Astrocyte (in vitro differentiated cells and primary cell): ENCODE results near the gene NUP205. TPM values are rescaled to one million over a fixed set of nuclear protein-coding genes. Genes with fewer than 3 reads are reported as not detected.

ENCODE experiments used
- DNase-seq: peaks from one replicate; pipeline ENCODE4 v3.0.0-alpha.2; 2010; ENCODE audit warnings: low read depth
- FAIRE-seq: peaks from 2 replicates; lab custom pipeline; 2011; peaks lifted over from hg19 to GRCh38; lab: Jason Lieb, UNC
- H2AFZ ChIP-seq: 2 replicates; pipeline ENCODE4 v1.6.0; 2012; ENCODE audit warnings: low read depth, low read length, inconsistent platforms
- H3K27ac ChIP-seq: 2 replicates; pipeline ENCODE4 v1.5.1; 2011; ENCODE audit warnings: low read depth, low read length, inconsistent platforms
- H3K27me3 ChIP-seq: 2 replicates; pipeline ENCODE4 v1.6.0; 2011; ENCODE audit warnings: low read length, inconsistent platforms; ENCODE audit not compliant: insufficient read depth
- H3K36me3 ChIP-seq: 2 replicates; pipeline ENCODE4 v1.5.1; 2011; ENCODE audit warnings: low read length, inconsistent platforms; ENCODE audit not compliant: insufficient read depth
- H3K4me1 ChIP-seq: 2 replicates; pipeline ENCODE4 v1.5.1; 2011; ENCODE audit warnings: low read length, inconsistent platforms; ENCODE audit not compliant: insufficient read depth
- H3K4me2 ChIP-seq: 2 replicates; pipeline ENCODE4 v1.6.0; 2012; ENCODE audit warnings: low read length, inconsistent platforms
- H3K4me3 ChIP-seq: 2 replicates; pipeline ENCODE4 v1.5.1; 2011; ENCODE audit warnings: low read depth, mild to moderate bottlenecking, low read length, inconsistent platforms; ENCODE audit not compliant: insufficient read depth
- H3K79me2 ChIP-seq: 2 replicates; pipeline ENCODE4 v1.6.0; 2012; ENCODE audit warnings: mild to moderate bottlenecking, low read length, inconsistent platforms; ENCODE audit not compliant: insufficient read depth
- H3K9ac ChIP-seq: 2 replicates; pipeline ENCODE4 v1.6.0; 2012; ENCODE audit warnings: mild to moderate bottlenecking, low read length, inconsistent platforms
- H3K9me3 ChIP-seq: 2 replicates; pipeline ENCODE4 v1.5.1; 2012; ENCODE audit warnings: low read depth, mild to moderate bottlenecking, low read length, inconsistent platforms; ENCODE audit not compliant: insufficient read depth
- H4K20me1 ChIP-seq: 2 replicates; pipeline ENCODE4 v1.6.0; 2012; ENCODE audit warnings: low read length, inconsistent platforms; ENCODE audit not compliant: insufficient read depth
- H3K27ac Mint-ChIP-seq: one replicate; pipeline ENCODE4 v1.8.0; 2021; ENCODE audit warnings: mild to moderate bottlenecking, mixed read lengths; ENCODE audit not compliant: unreplicated experiment
- H3K27me3 Mint-ChIP-seq: one replicate; pipeline ENCODE4 v1.8.0; 2021; ENCODE audit warnings: low read depth, mixed read lengths; ENCODE audit not compliant: unreplicated experiment
- H3K36me3 Mint-ChIP-seq: one replicate; pipeline ENCODE4 v1.8.0; 2021; ENCODE audit warnings: low read depth, mixed read lengths; ENCODE audit not compliant: unreplicated experiment
- H3K4me1 Mint-ChIP-seq: one replicate; pipeline ENCODE4 v1.8.0; 2021; ENCODE audit warnings: low read depth, mixed read lengths; ENCODE audit not compliant: unreplicated experiment
- H3K4me3 Mint-ChIP-seq: one replicate; pipeline ENCODE4 v1.8.0; 2021; ENCODE audit warnings: mild to moderate bottlenecking, moderate library complexity, mixed read lengths; ENCODE audit not compliant: unreplicated experiment
- H3K9me3 Mint-ChIP-seq: one replicate; pipeline ENCODE4 v1.8.0; 2021; ENCODE audit warnings: mild to moderate bottlenecking, mixed read lengths; ENCODE audit not compliant: unreplicated experiment
- CTCF ChIP-seq: IDR thresholded peaks from 2 replicates; pipeline ENCODE4 v1.5.1; 2011; ENCODE audit warnings: low read depth, mild to moderate bottlenecking, inconsistent platforms, low read length, moderate library complexity; ENCODE audit not compliant: insufficient read depth
- EZH2 ChIP-seq: IDR thresholded peaks from 2 replicates; pipeline ENCODE4 v1.6.1; 2012; ENCODE audit warnings: mild to moderate bottlenecking, low read length, inconsistent platforms; ENCODE audit not compliant: insufficient read depth
- total RNA-seq: library from RNA; stranded (reverse); gene quantifications from 2 replicates; pipeline ENCODE4 v1.2.1, GENCODE V29; 2021

The NUP205 gene
- total RNA-seq, 1 donor from 2014 or later, result 50.5 TPM

- no peak overlapping the region for H3K27ac ChIP-seq
- no peaks in the 10 kb centered on the region for H3K4me1 ChIP-seq
- H3K4me2 ChIP-seq, result no peak overlapping the region
- TF ChIP-seq CTCF, result no peak
- TF ChIP-seq EZH2, result no peak
- no peak overlapping the region for H3K4me3 ChIP-seq
- H3K27me3 Mint-ChIP-seq, result no peaks in the 10 kb centered on the region
- no peaks in the 10 kb centered on the region for H3K4me1 Mint-ChIP-seq
- no peak for FAIRE-seq
- H3K4me3 Mint-ChIP-seq, result no peak overlapping the region
- no peaks in the 10 kb centered on the region for H3K9me3 ChIP-seq
- no peaks in the 10 kb centered on the region for H4K20me1 ChIP-seq
- H3K9ac ChIP-seq, result no peak overlapping the region
- no peaks in the 10 kb centered on the region for H3K27me3 ChIP-seq
- H3K27ac Mint-ChIP-seq, result no peak overlapping the region
- no peaks in the 10 kb centered on the region for H3K79me2 ChIP-seq
- no peaks in the 10 kb centered on the region for H3K9me3 Mint-ChIP-seq
- H3K36me3 Mint-ChIP-seq, result no peaks in the 10 kb centered on the region
- no peak for DNase-seq
- no peak overlapping the region for H2AFZ ChIP-seq
- no peaks in the 10 kb centered on the region for H3K36me3 ChIP-seq
Measured at GRCh38 chr7:135518748-135519147, 39.0 kb upstream of the NUP205 start.

GRCh38 chr7:135519233-135519688 lies 38.5 kb upstream of the NUP205 start:
- H3K27ac ChIP-seq, result no peak overlapping the region
- Mint-ChIP-seq H3K36me3 (no peaks in the 10 kb centered on the region), H3K27ac (no peak overlapping the region), H3K4me3 (no peak overlapping the region), H3K9me3 (no peaks in the 10 kb centered on the region), H3K27me3 (no peaks in the 10 kb centered on the region), H3K4me1 (no peaks in the 10 kb centered on the region)
- DNase-seq, result no peak
- no peak overlapping the region for H3K4me2 ChIP-seq
- H4K20me1 ChIP-seq, result no peaks in the 10 kb centered on the region
- TF ChIP-seq CTCF (no peak), EZH2 (no peak)
- H3K79me2 ChIP-seq, result no peaks in the 10 kb centered on the region
- H3K4me1 ChIP-seq, result no peaks in the 10 kb centered on the region
- no peak overlapping the region for H3K4me3 ChIP-seq
- H2AFZ ChIP-seq, result no peak overlapping the region
- H3K36me3 ChIP-seq, result no peaks in the 10 kb centered on the region
- H3K27me3 ChIP-seq, result no peaks in the 10 kb centered on the region
- no peaks in the 10 kb centered on the region for H3K9me3 ChIP-seq
- no peak for FAIRE-seq
- H3K9ac ChIP-seq, result no peak overlapping the region

DNA sequence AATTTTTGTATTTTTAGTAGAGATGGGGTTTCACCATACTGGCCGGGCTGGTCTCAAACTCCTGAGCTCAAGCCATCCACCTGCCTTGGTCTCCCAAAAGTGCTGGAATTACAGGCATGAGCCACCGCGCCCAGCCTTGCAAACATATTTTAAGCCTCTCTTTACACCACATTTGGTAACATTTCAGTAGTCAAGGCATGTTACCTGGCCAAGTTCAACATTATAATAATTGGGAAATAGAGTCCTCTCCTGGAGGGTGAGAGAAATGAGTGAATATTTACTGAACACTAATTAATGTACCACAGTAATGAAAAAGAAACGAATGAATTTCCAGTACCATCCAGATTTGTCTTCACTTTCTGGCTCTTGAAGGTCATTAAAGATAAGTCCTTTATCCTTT lies 37.8 kb upstream of the NUP205 start:
- Histone ChIP-seq H3K4me1 (no peaks in the 10 kb centered on the region), H3K9me3 (no peaks in the 10 kb centered on the region), H3K9ac (no peak overlapping the region), H3K4me3 (no peak overlapping the region), H4K20me1 (no peaks in the 10 kb centered on the region), H3K36me3 (no peaks in the 10 kb centered on the region), H3K4me2 (no peak overlapping the region), H3K27me3 (no peaks in the 10 kb centered on the region), H3K27ac (no peak overlapping the region), H3K79me2 (no peaks in the 10 kb centered on the region), H2AFZ (no peak overlapping the region)
- Mint-ChIP-seq H3K27ac (no peak overlapping the region), H3K4me3 (no peak overlapping the region), H3K4me1 (no peaks in the 10 kb centered on the region), H3K9me3 (no peaks in the 10 kb centered on the region), H3K36me3 (no peaks in the 10 kb centered on the region), H3K27me3 (no peaks in the 10 kb centered on the region)
- DNase-seq (no peak), FAIRE-seq (no peak)
- no peak for TF ChIP-seq CTCF
- no peak for TF ChIP-seq EZH2
